HG02884 (cell line): ENCODE results near the gene PATJ.
"Not testable (repeated sequence)": the region's sequence is repeated elsewhere in the genome, so short reads cannot be mapped to it uniquely, and the experiment has no call there.

Experiments
- ATAC-seq: cut with Tn5 transposase; IDR thresholded peaks from one replicate; pipeline ENCODE4 v1.9.1; 2021; ENCODE audit warnings: mild to moderate bottlenecking, moderate library complexity; ENCODE audit not compliant: unreplicated experiment

PATJ gene

DNA sequence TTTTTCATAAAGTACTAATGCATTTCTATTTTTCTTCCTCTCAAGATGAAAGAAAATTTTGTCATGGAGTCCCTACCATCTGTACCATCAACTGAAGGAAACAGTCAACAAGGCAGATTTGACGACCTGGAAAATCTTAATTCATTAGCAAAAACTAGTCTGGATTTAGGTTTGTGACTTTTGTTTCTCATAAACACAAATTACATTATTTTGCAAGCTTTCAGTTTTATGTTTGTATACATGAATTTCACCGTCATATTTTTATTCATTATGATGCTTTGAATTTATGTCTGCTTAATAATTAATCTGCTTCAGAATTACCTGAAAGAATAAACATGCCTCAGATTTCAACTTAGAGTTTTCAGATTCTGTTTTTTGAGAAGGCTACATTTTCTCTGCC lies 132.9 kb downstream of the PATJ start:
- no peak for ATAC-seq

GRCh38 chr1:61879887-61880474 lies 137.7 kb downstream of the PATJ start:
- ATAC-seq = not testable (repeated sequence)

DNA sequence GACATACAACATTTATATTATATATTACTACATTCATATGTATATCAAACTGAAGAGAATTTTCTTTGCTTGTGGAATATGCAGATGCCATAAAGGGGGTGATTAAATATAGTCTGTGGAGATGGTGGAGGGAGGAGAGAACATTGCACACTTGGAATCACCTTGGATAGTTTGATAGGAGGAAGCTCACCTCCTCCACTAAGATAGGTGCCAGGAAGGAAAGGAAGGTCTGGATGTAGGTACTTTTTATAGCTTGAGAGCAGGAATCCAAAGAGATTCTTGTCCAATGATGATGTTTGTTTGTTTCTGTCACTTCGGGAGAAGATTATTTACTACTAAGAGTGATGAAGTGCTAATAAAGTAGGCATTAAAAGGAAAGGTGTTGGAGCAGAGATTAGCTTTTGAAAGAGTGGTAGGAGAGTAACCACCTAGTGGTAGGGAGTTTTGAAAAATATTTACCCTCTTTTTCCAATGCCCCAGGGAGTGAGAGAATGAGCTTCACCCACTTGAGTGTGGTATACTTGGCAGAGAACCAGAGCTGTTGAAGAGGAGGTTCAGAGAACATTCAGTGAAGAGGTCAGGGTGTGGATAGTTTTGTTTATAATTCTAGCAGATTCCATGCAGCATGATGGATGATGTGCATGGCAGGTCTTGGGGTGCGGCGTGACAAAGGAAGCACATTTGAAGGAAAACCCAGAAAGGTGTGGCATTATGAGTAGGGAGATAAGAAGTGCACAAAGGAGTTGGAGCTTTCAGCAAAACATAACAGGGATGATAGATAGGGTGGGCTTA lies 145.0 kb downstream of the PATJ start:
- no peak for ATAC-seq

DNA sequence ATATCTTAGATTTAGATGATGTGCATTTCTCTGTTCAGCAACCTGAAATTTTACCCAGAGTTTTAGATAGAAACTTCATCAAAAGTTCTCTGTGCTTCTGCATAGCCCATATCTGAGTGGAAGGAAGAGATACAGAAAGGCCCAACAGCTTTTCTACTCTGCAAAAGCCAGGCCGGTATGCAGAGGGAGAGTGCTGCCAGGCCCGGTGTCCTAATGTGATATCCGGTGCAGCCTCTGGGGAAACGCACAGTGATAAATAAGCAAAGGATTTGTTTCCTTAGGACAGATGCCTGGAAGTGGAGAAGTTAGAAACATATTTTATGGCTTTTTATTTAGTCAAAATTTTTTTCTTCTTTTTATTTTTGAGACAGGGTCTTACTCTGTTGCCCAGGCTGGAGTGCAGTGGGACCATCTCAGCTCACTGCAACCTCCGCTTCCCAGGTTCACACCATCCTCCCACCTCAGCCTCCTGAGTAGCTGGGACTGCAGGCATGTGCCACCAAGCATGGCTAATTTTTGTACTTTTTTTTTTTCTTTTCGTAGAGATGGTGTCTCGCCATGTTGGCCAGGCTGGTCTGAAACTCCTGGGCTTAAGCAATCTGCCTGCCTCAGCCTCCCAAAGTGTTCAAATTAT lies 145.8 kb downstream of the PATJ start:
- ATAC-seq = no peak

DNA sequence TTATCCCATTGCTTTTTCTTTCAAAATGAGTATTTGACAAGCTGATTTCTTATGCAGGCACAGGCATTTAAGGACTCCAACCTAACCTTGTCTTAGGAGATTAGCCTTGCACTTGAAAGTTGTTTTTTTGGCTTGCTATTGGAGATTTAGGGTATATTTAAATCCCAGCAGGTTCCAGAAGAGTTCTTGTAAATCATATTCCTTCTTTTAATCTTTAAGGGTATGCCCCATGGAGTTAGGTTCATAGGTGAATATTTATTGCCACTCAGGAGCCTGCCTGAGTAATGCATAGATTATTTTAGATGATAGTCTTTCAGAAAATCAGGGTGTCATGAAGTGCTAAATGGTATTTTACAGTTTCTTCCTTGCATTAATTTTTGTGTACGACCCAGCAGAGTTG lies 146.5 kb downstream of the PATJ start:
- no peak for ATAC-seq

- not testable (repeated sequence) for ATAC-seq
Observed at GRCh38 chr1:61890435-61890834, 148.2 kb downstream of the PATJ start.

DNA sequence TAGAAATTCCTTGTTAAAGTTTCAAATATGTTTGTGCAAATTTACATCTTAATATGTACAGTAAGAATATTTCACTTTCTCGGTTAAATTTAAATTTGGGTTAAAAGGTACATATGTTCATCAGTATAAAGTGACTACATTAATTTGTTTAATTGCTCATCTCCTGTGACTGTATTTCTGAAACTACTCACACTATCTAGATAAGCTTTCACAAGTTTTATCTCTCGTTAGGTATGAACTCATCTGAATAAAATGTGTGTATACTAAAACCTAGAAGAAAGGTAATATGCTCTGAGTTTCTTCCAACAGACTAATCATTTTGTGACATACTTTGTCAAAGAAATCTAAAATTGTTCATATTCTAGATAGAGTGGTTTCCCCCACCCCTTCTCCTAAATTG lies 150.7 kb downstream of the PATJ start:
- no peak for ATAC-seq

DNA sequence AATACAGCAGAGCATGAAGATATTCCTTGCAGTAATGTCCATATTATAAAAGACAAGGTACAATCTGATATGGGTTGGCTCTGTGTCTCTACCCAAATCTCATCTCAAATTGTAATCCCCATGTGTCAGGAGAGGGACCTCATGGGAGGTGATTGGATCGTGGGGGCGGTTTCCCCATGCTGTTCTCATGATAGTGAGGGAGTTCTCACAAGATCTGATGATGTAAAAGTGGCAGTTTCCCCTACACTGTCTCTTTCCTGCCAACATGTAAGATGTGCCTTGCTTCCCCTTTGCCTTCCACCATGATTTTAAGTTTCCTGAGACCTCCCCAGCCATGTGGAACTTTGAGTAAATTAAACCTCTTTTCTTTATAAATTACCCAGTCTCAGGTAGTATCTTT lies 152.0 kb downstream of the PATJ start:
- not testable (repeated sequence) for ATAC-seq

DNA sequence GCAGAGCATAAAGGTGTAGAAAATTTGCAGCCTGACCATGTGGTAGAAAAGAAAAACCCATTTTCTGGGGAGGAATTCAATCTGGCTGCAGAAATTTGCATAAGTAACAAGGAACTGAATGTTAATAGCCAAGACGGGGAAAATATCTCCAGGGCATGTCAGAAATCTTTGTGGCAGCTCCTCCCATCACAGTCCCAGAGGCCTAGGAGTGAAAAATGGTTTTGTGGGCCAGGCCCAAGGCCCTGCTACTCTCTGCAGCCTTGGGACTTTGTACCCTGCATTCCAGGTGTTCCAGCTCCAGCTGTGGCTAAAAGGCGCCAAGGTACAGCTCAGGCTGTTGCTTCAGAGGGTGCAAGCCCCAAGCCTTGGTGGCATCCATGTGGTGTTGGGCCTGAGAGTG lies 152.9 kb downstream of the PATJ start:
- ATAC-seq = no peak

- ATAC-seq = no peak
Observed at GRCh38 chr1:61898658-61899057, 156.4 kb downstream of the PATJ start.

DNA sequence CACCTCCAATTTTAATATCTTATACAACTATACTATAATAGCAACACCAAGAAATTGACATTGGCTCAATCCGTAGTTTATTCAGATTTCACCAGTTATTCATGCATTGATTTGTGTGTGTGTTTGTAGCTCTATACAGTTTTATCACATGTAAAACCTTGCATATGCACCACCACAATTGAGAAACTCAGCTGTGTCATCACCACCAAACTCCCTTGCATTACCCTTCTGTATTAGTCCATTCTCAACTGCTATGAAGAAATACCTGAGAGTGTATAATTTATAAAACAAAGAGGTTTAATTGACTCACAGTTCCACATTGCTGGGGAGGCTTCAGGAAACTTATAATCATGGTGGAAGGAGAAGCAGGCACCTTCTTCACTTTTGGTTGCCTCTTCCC lies 162.1 kb downstream of the PATJ start:
- ATAC-seq = no peak

- no peak for ATAC-seq
Observed at GRCh38 chr1:61907102-61907501, 164.8 kb downstream of the PATJ start.

- ATAC-seq = no peak
Observed at GRCh38 chr1:61910035-61910434, 167.8 kb downstream of the PATJ start.

GRCh38 chr1:61914823-61915482 lies 172.7 kb downstream of the PATJ start:
- no peak for ATAC-seq

DNA sequence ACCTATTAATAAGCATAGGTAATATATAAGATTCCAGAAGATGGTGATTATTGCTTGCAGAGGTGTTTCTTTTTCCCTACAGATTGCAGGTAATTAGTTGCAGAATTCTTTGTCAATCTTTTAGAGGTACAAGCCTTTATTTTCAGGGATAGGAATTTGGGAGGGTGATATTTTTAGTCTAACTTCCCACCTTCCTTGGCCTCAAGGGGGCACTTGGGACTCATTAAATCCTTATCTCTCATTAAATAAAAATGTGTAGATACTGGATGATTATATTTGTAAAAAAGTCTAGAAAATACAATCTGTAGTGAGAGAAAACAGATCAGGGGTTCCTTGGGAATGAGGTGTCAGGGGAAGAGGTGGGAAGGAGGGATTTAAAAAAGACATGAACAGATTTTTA lies 179.2 kb downstream of the PATJ start:
- no peak for ATAC-seq

DNA sequence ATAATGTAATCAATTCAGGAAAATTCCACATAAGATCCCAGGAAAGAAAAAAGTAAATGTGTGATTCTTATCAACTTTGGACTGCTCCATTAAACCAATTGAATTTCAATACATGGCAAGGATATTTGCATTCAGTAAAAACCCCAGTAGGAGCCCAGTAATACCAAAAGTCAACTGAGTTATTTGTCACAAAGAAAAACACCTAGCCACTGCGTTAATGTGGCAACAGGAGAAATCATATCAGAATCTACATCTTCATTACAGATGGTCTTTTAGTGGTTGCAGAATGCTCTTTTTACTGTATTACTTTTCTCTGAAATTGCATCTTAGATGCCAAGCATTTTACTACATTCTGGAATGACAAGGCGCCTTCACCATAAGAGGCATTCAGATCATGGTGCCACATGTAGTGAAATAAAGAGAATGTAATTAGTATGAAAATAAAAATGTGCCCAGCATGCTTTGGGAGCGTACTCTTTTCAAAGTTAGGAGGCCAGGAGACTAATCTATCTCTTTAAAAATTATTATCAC lies 180.7 kb downstream of the PATJ start:
- ATAC-seq = no peak

DNA sequence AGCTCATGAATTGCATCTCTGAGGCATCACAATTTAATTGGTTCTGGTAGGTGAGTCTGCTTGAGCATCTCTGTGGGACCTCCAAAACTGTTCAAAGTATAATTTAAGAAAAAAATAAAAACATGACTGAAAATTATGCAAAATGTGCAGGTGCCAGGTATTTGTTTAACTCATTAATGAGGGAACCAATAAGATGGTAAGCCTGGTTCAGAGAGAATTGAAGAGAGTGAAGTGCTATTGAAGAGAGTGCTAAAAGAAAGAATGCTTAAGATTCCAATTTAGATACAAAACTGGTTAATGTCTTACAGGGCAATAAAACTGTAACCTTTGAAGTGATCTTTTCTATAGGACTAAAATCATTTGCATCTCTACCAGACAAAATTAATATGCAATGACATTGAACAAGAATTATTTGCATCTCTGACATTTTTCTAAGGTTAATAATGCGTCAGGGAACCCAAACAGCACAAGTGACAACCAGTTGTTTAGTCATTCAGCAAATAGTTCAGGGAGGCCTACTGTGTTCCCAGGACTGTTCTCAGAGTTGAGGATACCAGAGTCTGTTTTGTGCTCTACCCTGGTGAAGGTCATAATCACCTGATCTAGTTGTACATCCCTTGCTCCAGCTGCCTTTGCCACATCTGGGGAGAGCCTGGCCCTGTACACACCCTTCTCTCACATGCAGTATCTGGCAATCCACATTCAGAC lies 183.5 kb downstream of the PATJ start:
- ATAC-seq = no peak

GRCh38 chr1:61926597-61926996 lies 184.3 kb downstream of the PATJ start:
- no peak for ATAC-seq

GRCh38 chr1:61930116-61930645 lies 187.9 kb downstream of the PATJ start:
- ATAC-seq = no peak

GRCh38 chr1:61931587-61932279 lies 189.5 kb downstream of the PATJ start:
- ATAC-seq = no peak
